H1 (cell line): ENCODE measurements around the gene CHCHD3.
A peak's percentile ranks its signal among the peaks of the same experiment; 100 is the strongest.

Experiments
- ATF3 ChIP-seq: IDR thresholded peaks from 2 replicates; pipeline ENCODE4 v1.6.1; 2011; ENCODE audit warnings: low read depth, mild to moderate bottlenecking, low read length; ENCODE audit not compliant: insufficient read depth
- CBX8 ChIP-seq: fragments of 300-800, 300-1000 bp; sonication (generic); IDR thresholded peaks from 2 replicates; pipeline ENCODE4 v1.7.1; 2016; ENCODE audit warnings: low read depth, low read length, borderline replicate concordance
- CTCF ChIP-seq, 3 experiments: IDR thresholded peaks; 1 replicate in 2 of 3; 2 replicates in 1 of 3; pipeline versions ENCODE4 v1.5.1 to v1.6.1; 2011; ENCODE audit warnings: low read length in 3 of 3, mild to moderate bottlenecking in 3 of 3, inconsistent platforms in 2 of 3, low read depth in 1 of 3, moderate library complexity in 1 of 3; ENCODE audit not compliant: insufficient read depth in 1 of 3; ENCODE audit errors: control extremely low read depth in 1 of 3
- POLR2A ChIP-seq, 2 experiments: IDR thresholded peaks; 1 replicate in 1 of 2; 2 replicates in 1 of 2; pipeline ENCODE4 v1.6.1; 2011; ENCODE audit warnings: low read depth in 2 of 2, low read length in 2 of 2, mild to moderate bottlenecking in 2 of 2; ENCODE audit errors: control extremely low read depth in 1 of 2
- SUZ12 ChIP-seq: fragments of 200-600 bp; sonication (generic); IDR thresholded peaks from 2 replicates; pipeline ENCODE4 v1.6.1; 2012; ENCODE audit warnings: mild to moderate bottlenecking, inconsistent platforms, low read length, moderate library complexity, mixed read lengths
- YY1 ChIP-seq: IDR thresholded peaks from 2 replicates; pipeline ENCODE4 v1.6.1; 2011; ENCODE audit warnings: low read depth, mild to moderate bottlenecking, low read length
- TF ChIP-seq, protein P1 (sequence below): IDR thresholded peaks from 2 replicates; pipeline ENCODE4 v1.6.1; 2011; ENCODE audit warnings: low read length, improper control_type of control experiment

DNA sequence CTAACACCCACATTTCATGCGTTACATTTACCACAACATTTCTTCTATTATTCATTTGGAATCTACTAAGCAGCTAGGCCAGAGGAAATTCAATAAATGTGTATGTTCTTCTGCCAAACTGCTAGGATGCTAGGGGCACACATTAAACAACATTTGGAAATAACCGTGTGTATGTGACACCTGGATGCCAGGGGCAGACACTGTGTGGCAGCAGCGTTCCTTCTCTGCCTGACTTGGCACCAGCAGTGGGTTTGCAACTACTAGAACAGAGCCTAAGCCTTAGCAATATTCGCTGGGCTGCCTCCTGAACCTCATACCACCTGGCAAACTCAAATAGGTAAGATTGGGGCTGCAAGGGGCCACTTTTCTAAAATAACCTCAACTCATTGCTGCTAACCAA is 182.1 kb downstream of the CHCHD3 start:
- TF ChIP-seq, protein P1, sequence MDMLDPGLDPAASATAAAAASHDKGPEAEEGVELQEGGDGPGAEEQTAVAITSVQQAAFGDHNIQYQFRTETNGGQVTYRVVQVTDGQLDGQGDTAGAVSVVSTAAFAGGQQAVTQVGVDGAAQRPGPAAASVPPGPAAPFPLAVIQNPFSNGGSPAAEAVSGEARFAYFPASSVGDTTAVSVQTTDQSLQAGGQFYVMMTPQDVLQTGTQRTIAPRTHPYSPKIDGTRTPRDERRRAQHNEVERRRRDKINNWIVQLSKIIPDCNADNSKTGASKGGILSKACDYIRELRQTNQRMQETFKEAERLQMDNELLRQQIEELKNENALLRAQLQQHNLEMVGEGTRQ, result no peak
- TF ChIP-seq YY1, result no peak
- peak in 2 of 3 experiments; percentile 43 to 45; a peak in 3 of 4 replicates for TF ChIP-seq CTCF (IDR thresholded peaks at IDR 0.05; ENCODE audit: control extremely low read depth in 1 of 3, insufficient read depth in 1 of 3, low read depth in 1 of 3, low read length in 3 of 3)
- no peak for TF ChIP-seq ATF3
- TF ChIP-seq SUZ12, result no peak
- TF ChIP-seq POLR2A (IDR thresholded peaks at IDR 0.05; ENCODE audit: control extremely low read depth in 1 of 2, low read depth in 2 of 2, low read length in 2 of 2), result no peak
- no peak for TF ChIP-seq CBX8
